ENCODE data around the gene DLG2.

- no peak for TF ChIP-seq POLR2A (IDR thresholded peaks at IDR 0.05; ENCODE audit: low read depth, low read length)
- no peak for TF ChIP-seq USF2 (IDR thresholded peaks at IDR 0.05; ENCODE audit: low read depth, low read length)
- no peak for TF ChIP-seq CTCF (conservative IDR thresholded peaks at IDR 0.05; ENCODE audit: low read depth, low read length)
- TF ChIP-seq FOS (IDR thresholded peaks at IDR 0.05; ENCODE audit: low read depth, low read length): no peak
Observed at GRCh38 chr11:84316866-84317555, 1310.1 kb downstream of the DLG2 start.

Measured in IMR-90 (cell line).